GM12875 (cell line): ENCODE results near the gene PTGDS.

Experiments
- H3K4me3 ChIP-seq: one replicate; pipeline ENCODE4 v1.5.1; 2011; ENCODE audit warnings: low read depth, low read length, control low read depth
- TF ChIP-seq, protein P1 (sequence below): IDR thresholded peaks from 2 replicates; pipeline ENCODE4 v1.5.1; 2011; ENCODE audit warnings: low read depth, mild to moderate bottlenecking, control low read depth, inconsistent platforms, low read length, moderate library complexity, borderline replicate concordance; ENCODE audit not compliant: insufficient read depth

The PTGDS gene

DNA sequence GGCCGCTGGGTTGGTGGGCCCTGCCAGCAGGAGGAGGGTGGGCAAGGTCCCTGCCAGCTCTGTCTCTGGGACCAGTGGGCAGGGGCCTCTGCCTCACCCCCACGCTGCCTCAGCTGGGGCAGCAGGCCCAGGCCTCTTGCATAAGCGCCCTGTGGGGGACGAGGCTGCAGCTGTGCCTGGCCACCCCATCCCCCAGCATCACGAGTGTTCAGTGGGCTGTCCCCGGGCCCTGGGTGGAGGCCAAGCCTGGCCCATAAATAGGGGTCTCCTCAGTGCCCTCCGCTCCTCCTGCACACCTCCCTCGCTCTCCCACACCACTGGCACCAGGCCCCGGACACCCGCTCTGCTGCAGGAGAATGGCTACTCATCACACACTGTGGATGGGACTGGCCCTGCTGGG is at the start of gene PTGDS:
TSS of gene PTGDS (plus strand) at position 282 of the 400 bp plus-strand sequence. CDS start at position 357, 75 bp downstream.
- no peak within 1 kb of the TSS for H3K4me3 ChIP-seq
- TF ChIP-seq, protein P1, sequence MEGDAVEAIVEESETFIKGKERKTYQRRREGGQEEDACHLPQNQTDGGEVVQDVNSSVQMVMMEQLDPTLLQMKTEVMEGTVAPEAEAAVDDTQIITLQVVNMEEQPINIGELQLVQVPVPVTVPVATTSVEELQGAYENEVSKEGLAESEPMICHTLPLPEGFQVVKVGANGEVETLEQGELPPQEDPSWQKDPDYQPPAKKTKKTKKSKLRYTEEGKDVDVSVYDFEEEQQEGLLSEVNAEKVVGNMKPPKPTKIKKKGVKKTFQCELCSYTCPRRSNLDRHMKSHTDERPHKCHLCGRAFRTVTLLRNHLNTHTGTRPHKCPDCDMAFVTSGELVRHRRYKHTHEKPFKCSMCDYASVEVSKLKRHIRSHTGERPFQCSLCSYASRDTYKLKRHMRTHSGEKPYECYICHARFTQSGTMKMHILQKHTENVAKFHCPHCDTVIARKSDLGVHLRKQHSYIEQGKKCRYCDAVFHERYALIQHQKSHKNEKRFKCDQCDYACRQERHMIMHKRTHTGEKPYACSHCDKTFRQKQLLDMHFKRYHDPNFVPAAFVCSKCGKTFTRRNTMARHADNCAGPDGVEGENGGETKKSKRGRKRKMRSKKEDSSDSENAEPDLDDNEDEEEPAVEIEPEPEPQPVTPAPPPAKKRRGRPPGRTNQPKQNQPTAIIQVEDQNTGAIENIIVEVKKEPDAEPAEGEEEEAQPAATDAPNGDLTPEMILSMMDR = no peak

GRCh38 chr9:136928591-136928990 is 48.7 kb upstream of the PTGDS start:
- TF ChIP-seq, protein P1 = no peak
- H3K4me3 ChIP-seq = no peak overlapping the region

DNA sequence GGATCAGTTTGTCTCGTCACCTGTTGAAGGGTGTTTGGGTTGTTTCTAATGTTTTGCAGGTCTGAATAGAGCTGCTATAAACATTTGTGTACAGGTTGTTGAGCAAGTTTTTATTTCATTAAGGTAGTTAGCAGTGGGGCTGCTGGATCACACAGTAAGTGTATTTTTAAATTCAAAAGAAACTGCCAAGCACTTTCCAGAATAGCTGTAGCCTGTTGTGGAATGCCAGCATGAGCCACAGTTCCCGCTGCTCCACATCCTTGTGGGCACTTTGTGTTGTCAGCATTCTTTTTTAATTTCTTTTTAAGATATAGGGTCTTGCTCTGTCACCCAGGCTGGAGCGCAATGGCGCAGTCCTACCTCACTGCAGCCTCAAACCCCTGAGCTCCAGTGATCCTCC is 47.3 kb upstream of the PTGDS start:
- TF ChIP-seq, protein P1 = no peak
- no peak overlapping the region for H3K4me3 ChIP-seq

DNA sequence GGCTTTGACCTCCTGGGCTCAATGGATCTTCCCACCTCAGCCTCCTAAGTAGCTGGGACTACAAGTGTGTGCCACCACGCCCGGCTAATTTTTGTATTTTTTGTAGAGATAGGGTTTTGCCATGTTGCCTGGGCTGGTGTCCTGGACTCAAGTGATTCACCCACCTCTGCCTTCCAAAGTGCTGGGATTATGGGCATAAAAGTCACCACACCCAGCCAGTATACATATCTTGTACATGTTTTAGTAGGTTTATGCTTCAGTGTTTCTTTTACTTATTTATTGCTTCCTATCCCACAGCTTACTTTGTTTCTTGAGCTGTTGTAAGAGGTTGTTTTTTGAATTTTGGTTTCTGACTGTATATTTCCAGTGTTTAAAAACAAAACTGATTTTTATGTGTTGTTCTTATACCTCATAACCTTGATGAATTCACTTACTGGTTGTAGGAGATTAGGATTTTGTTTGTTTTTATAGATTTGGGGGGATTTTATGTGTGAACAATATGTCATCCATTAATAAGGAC is 45.6 kb upstream of the PTGDS start:
- H3K4me3 ChIP-seq = no peak overlapping the region
- TF ChIP-seq, protein P1 = no peak

DNA sequence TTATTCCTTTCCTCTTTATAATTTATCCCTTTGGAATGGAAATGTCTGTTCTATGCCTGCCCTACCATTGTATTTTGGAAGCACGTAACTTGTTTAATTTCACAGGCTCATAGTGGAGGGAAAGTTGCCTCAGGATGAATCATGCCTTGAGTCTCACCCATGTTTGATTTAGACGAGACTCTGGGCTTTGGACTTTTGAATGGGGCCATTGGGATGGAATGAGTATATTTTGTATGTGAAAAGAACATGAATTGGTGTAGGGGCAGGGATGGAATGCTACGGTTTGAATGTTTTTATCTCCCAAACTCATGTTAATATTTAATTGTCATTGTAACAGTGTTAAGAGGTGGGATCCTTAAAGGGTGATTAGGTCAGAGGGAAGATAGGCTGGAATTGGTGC is 43.0 kb upstream of the PTGDS start:
- H3K4me3 ChIP-seq = no peak overlapping the region
- TF ChIP-seq, protein P1 = no peak

GRCh38 chr9:136935651-136936050 is 41.7 kb upstream of the PTGDS start:
- no peak overlapping the region for H3K4me3 ChIP-seq
- TF ChIP-seq, protein P1 = no peak

- no peak overlapping the region for H3K4me3 ChIP-seq
- TF ChIP-seq, protein P1 = no peak
Measured at GRCh38 chr9:136936645-136937170, 40.6 kb upstream of the PTGDS start.
